Endodermal cell (in vitro differentiated cells): ENCODE results near the gene TNFRSF14. TPM values are rescaled to one million over a fixed set of nuclear protein-coding genes. Genes with fewer than 3 reads are reported as not detected.

Source experiments
- DNase-seq: peaks from one replicate; pipeline ENCODE4 v3.0.0-alpha.2; 2017
- H3K27ac ChIP-seq: 2 replicates; pipeline ENCODE4 v1.5.1; 2013; ENCODE audit warnings: mild to moderate bottlenecking, low read depth, low read length, moderate library complexity
- H3K27me3 ChIP-seq: 2 replicates; pipeline ENCODE4 v1.6.1; 2013; ENCODE audit warnings: mild to moderate bottlenecking, low read length, moderate library complexity; ENCODE audit not compliant: insufficient read depth, control insufficient read depth, poor library complexity, severe bottlenecking
- H3K36me3 ChIP-seq: 2 replicates; pipeline ENCODE4 v1.7.0; 2013; ENCODE audit warnings: mild to moderate bottlenecking, low read length, moderate library complexity; ENCODE audit not compliant: control insufficient read depth, insufficient read depth
- H3K4me1 ChIP-seq: one replicate; pipeline ENCODE4 v1.7.0; 2013; ENCODE audit warnings: low read length; ENCODE audit not compliant: control insufficient read depth, insufficient read depth
- H3K4me3 ChIP-seq: 2 replicates; pipeline ENCODE4 v1.5.1; 2013; ENCODE audit warnings: mild to moderate bottlenecking, low read length, moderate library complexity
- H3K9ac ChIP-seq: 2 replicates; pipeline ENCODE4 v1.6.1; 2013; ENCODE audit warnings: mild to moderate bottlenecking, low read length, moderate library complexity; ENCODE audit not compliant: poor library complexity, severe bottlenecking; ENCODE audit errors: extremely low read depth
- H3K9me3 ChIP-seq: 2 replicates; pipeline ENCODE4 v1.6.1; 2013; ENCODE audit warnings: mild to moderate bottlenecking, low read length, moderate library complexity; ENCODE audit not compliant: control insufficient read depth
- H3K27ac Mint-ChIP-seq: 2 replicates; pipeline ENCODE4 v1.8.0; 2020; ENCODE audit warnings: mixed read lengths
- H3K27me3 Mint-ChIP-seq: 2 replicates; pipeline ENCODE4 v1.8.0; 2021; ENCODE audit warnings: mild to moderate bottlenecking, mixed read lengths; ENCODE audit not compliant: insufficient read depth
- H3K36me3 Mint-ChIP-seq: 2 replicates; pipeline ENCODE4 v1.8.0; 2020; ENCODE audit warnings: low read depth, mixed read lengths
- H3K4me1 Mint-ChIP-seq: 2 replicates; pipeline ENCODE4 v1.8.0; 2020; ENCODE audit warnings: mixed read lengths
- H3K4me3 Mint-ChIP-seq: 2 replicates; pipeline ENCODE4 v1.8.0; 2020; ENCODE audit warnings: mild to moderate bottlenecking, moderate library complexity, mixed read lengths
- H3K9me3 Mint-ChIP-seq: 2 replicates; pipeline ENCODE4 v1.8.0; 2020; ENCODE audit warnings: mild to moderate bottlenecking, mixed read lengths
- CTCF ChIP-seq: fragments of 200-600 bp; sonication (generic); conservative IDR thresholded peaks from 2 replicates; pipeline ENCODE4 v1.5.0; 2021; ENCODE audit warnings: antibody characterized with exemption, mild to moderate bottlenecking
- WGBS, 2 experiments: methylation state at CpG; one replicate each; pipeline versions ENCODE4 v1.1.5 to v1.1.7; 2013; ENCODE audit warnings: missing lambda C conversion rate in 2 of 2, mixed read lengths in 1 of 2; ENCODE audit not compliant: insufficient coverage in 1 of 2, insufficient read length in 1 of 2; 5-methylcytosine and 5-hydroxymethylcytosine counted together
- total RNA-seq, 2 donors: library from RNA; stranded (reverse); fragmentation: NEBNext Ultra II Directional in 1 of 2; extraction: Animal tissue kit (Norgen Biotek cat#: 25700) in 1 of 2; gene quantifications; 2 replicates in 1 of 2; 3 replicates in 1 of 2; pipeline ENCODE4 v1.2.1, GENCODE V29; 2021

The TNFRSF14 gene
- total RNA-seq, 2 donors from 2014 or later = 0.29 to 0.46 TPM

- Histone ChIP-seq H3K27ac (no peak overlapping the region), H3K4me1 (peaks cover 3% of the 10 kb centered on the region), H3K9me3 (no peaks in the 10 kb centered on the region), H3K4me3 (no peak overlapping the region), H3K27me3 (peaks cover 49% of the 10 kb centered on the region), H3K9ac (no peak overlapping the region), H3K36me3 (no peaks in the 10 kb centered on the region)
- no peaks in the 10 kb centered on the region for H3K36me3 Mint-ChIP-seq
- peaks cover 6% of the 10 kb centered on the region for H3K4me1 Mint-ChIP-seq
- no peaks in the 10 kb centered on the region for H3K9me3 Mint-ChIP-seq
- no peak overlapping the region for H3K4me3 Mint-ChIP-seq
- DNase-seq = no peak
- WGBS, 2 experiments = 91 to 93% methylated on average over 7 to 8 of the region's 8 CpGs
- no peak for TF ChIP-seq CTCF
- no peak overlapping the region for H3K27ac Mint-ChIP-seq
- H3K27me3 Mint-ChIP-seq = peaks cover 55% of the 10 kb centered on the region
Measured at GRCh38 chr1:2538872-2539271, 17.3 kb upstream of the TNFRSF14 start.

GRCh38 chr1:2539312-2539907, 16.8 kb upstream of the TNFRSF14 start:
- Histone ChIP-seq H3K27ac (no peak overlapping the region), H3K9ac (no peak overlapping the region), H3K27me3 (peaks cover 43% of the 10 kb centered on the region), H3K36me3 (no peaks in the 10 kb centered on the region), H3K9me3 (no peaks in the 10 kb centered on the region), H3K4me3 (no peak overlapping the region), H3K4me1 (peaks cover 3% of the 10 kb centered on the region)
- 71 to 95% methylated on average over 3 to 12 of the region's 12 CpGs for WGBS, 2 experiments
- Mint-ChIP-seq H3K4me1 (peaks cover 6% of the 10 kb centered on the region), H3K36me3 (no peaks in the 10 kb centered on the region), H3K4me3 (no peak overlapping the region), H3K27me3 (peaks cover 51% of the 10 kb centered on the region), H3K27ac (no peak overlapping the region), H3K9me3 (no peaks in the 10 kb centered on the region)
- DNase-seq = peak; percentile 93
- peak; percentile 79 for TF ChIP-seq CTCF

- peak; percentile 70 for DNase-seq
- Histone ChIP-seq H3K4me1 (no peaks in the 10 kb centered on the region), H3K27me3 (peaks cover 28% of the 10 kb centered on the region), H3K4me3 (no peak overlapping the region), H3K36me3 (no peaks in the 10 kb centered on the region), H3K9ac (no peak overlapping the region), H3K9me3 (no peaks in the 10 kb centered on the region), H3K27ac (peak overlapping the region; percentile 64)
- Mint-ChIP-seq H3K27me3 (peaks cover 39% of the 10 kb centered on the region), H3K27ac (no peak overlapping the region), H3K36me3 (no peaks in the 10 kb centered on the region), H3K4me1 (no peaks in the 10 kb centered on the region), H3K4me3 (no peak overlapping the region), H3K9me3 (no peaks in the 10 kb centered on the region)
- no peak for TF ChIP-seq CTCF
- 17 to 27% methylated on average over 7 to 39 of the region's 39 CpGs for WGBS, 2 experiments
Measured at GRCh38 chr1:2540816-2541492, 15.2 kb upstream of the TNFRSF14 start.
